ENCODE measurements around the gene SLC52A1.
A peak's percentile ranks its signal among the peaks of the same experiment; 100 is the strongest.

SLC52A1 gene

GRCh38 chr17:4998732-4999429 is 36.3 kb downstream of the SLC52A1 start:
- DNase-seq = no peak
- Histone ChIP-seq H3K9ac (ENCODE audit: low read length) (peak overlapping the region; percentile 91), H3K4me1 (ENCODE audit: control insufficient read depth, insufficient read depth, low read depth, low read length) (peaks cover 28% of the 10 kb centered on the region), H3K9me3 (ENCODE audit: control insufficient read depth, low read length) (no peaks in the 10 kb centered on the region), H3K27me3 (ENCODE audit: control insufficient read depth in 1 of 2, insufficient read depth in 1 of 2, low read length in 2 of 2) (no peaks in the 10 kb centered on the region), H2BK120ac (ENCODE audit: low read depth, low read length) (no peak overlapping the region), H3K14ac (ENCODE audit: low read length in 2 of 2) (peak overlapping the region in 1 of 2 experiments; percentile 91), H2AK5ac (ENCODE audit: low read length, severe bottlenecking) (peak overlapping the region; percentile 70), H4K8ac (ENCODE audit: low read length) (no peak overlapping the region), H3K4me3 (ENCODE audit: insufficient read depth in 1 of 2, low read depth in 1 of 2, low read length in 2 of 2) (peak overlapping the region; percentile 88 to 99), H2BK5ac (ENCODE audit: low read depth, low read length, poor library complexity, severe bottlenecking) (no peak overlapping the region), H3K23ac (ENCODE audit: low read length in 2 of 2) (peak overlapping the region in 1 of 2 experiments; percentile 24), H4K91ac (ENCODE audit: low read length) (peak overlapping the region; percentile 72), H3K18ac (ENCODE audit: low read depth in 1 of 2, low read length in 2 of 2) (peak overlapping the region in 1 of 2 experiments; percentile 86), H3K4me2 (ENCODE audit: low read length, poor library complexity, severe bottlenecking) (peak overlapping the region; percentile 90), H3K4ac (ENCODE audit: low read depth in 1 of 2, low read length in 2 of 2) (peak overlapping the region; percentile 10 to 59), H2AFZ (ENCODE audit: low read depth, low read length) (no peak overlapping the region), H3K27ac (ENCODE audit: low read length, poor library complexity, severe bottlenecking) (no peak overlapping the region), H2BK15ac (ENCODE audit: low read depth, poor library complexity, severe bottlenecking) (peak overlapping the region; percentile 34), H3K36me3 (ENCODE audit: control insufficient read depth in 1 of 2, insufficient read depth in 2 of 2, low read depth in 1 of 2, low read length in 2 of 2) (peaks cover 33 to 42% of the 10 kb centered on the region in 2 experiments), H3K79me1 (replicated peaks; ENCODE audit: low read length, poor library complexity, severe bottlenecking) (peaks cover 31% of the 10 kb centered on the region), H2BK12ac (ENCODE audit: low read length in 2 of 2) (peak overlapping the region; percentile 38 to 60)
- 29% methylated on average over 14 of the region's 14 CpGs for WGBS

- Histone ChIP-seq H3K27ac (ENCODE audit: low read length, poor library complexity, severe bottlenecking) (no peak overlapping the region), H3K4me1 (ENCODE audit: control insufficient read depth, insufficient read depth, low read depth, low read length) (peaks cover 26% of the 10 kb centered on the region), H2AK5ac (ENCODE audit: low read length, severe bottlenecking) (peak overlapping the region; percentile 70), H4K8ac (ENCODE audit: low read length) (peak overlapping the region; percentile 21), H2BK15ac (ENCODE audit: low read depth, poor library complexity, severe bottlenecking) (peak overlapping the region; percentile 56), H3K4me2 (ENCODE audit: low read length, poor library complexity, severe bottlenecking) (peak overlapping the region; percentile 90), H2BK12ac (ENCODE audit: low read length in 2 of 2) (peak overlapping the region; percentile 38 to 60), H3K14ac (ENCODE audit: low read length in 2 of 2) (peak overlapping the region in 1 of 2 experiments; percentile 91), H3K18ac (ENCODE audit: low read depth in 1 of 2, low read length in 2 of 2) (peak overlapping the region; percentile 79 to 86), H2BK5ac (ENCODE audit: low read depth, low read length, poor library complexity, severe bottlenecking) (no peak overlapping the region), H2BK120ac (ENCODE audit: low read depth, low read length) (peak overlapping the region; percentile 88), H2AFZ (ENCODE audit: low read depth, low read length) (no peak overlapping the region), H3K79me1 (replicated peaks; ENCODE audit: low read length, poor library complexity, severe bottlenecking) (peaks cover 24% of the 10 kb centered on the region), H4K91ac (ENCODE audit: low read length) (peak overlapping the region; percentile 72), H3K9ac (ENCODE audit: low read length) (peak overlapping the region; percentile 91), H3K23ac (ENCODE audit: low read length in 2 of 2) (peak overlapping the region in 1 of 2 experiments; percentile 5), H3K4me3 (ENCODE audit: insufficient read depth in 1 of 2, low read depth in 1 of 2, low read length in 2 of 2) (peak overlapping the region; percentile 88 to 99), H3K9me3 (ENCODE audit: control insufficient read depth, low read length) (no peaks in the 10 kb centered on the region), H3K27me3 (ENCODE audit: control insufficient read depth in 1 of 2, insufficient read depth in 1 of 2, low read length in 2 of 2) (no peaks in the 10 kb centered on the region), H3K36me3 (ENCODE audit: control insufficient read depth in 1 of 2, insufficient read depth in 2 of 2, low read depth in 1 of 2, low read length in 2 of 2) (peaks cover 26 to 35% of the 10 kb centered on the region in 2 experiments), H3K4ac (ENCODE audit: low read depth in 1 of 2, low read length in 2 of 2) (peak overlapping the region; percentile 43 to 88)
- DNase-seq = peak; percentile 43
- WGBS = under 1% methylated on average over 37 of the region's 55 CpGs
Observed at GRCh38 chr17:4998027-4998731, 37.0 kb downstream of the SLC52A1 start.

DNA sequence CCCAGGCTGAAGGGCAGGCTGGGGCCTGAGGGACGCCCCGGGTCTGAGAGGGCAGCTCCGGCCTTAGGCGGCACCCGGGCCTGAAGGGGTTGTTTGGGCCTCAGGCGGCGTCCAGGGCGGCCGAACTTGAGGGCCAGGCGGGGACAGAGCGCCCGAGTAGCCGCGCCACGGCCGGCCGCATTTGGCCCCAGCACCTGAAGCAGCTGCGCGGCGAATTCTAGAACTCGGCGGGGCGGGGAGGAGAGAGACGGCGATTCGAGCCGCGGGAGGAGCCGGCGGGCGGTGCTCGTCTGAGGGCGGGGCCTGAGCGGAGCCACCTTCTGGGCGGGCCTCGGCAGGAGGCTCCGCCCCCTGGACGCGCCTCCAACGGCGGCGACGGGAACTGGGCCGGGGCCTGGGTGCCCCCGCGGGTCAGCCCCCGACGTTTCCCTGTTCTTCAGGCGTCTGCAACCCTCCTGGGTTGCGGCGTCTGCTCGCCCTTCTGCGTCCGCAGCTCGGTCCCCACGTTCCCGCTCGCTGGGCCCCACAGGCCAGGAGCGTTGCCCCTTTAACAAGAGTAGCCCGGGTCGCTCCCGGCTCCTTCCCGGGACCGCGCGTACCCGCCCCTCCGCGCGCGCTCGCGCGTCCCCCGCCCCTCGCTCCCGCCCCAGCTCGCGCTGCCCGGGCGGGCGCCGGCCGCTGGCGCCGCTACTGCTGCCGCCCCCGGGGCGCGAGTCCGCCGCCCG is 37.8 kb downstream of the SLC52A1 start, which contains the start of the genes INCA1 and KIF1C:
Gene INCA1, minus strand, starts transcription at position 221 of the 725 bp plus-strand sequence. CDS start 3,085 bp downstream, outside the sequence.
Gene KIF1C, plus strand, starts transcription at position 649 of the 725 bp plus-strand sequence. CDS start 2,297 bp downstream, outside the sequence.
- Histone ChIP-seq H3K9me3 (ENCODE audit: control insufficient read depth, low read length) (no peaks in the 10 kb centered on the region), H3K23ac (ENCODE audit: low read length in 2 of 2) (peak within 1 kb of the TSS in 1 of 2 experiments; percentile 92), H3K18ac (ENCODE audit: low read depth in 1 of 2, low read length in 2 of 2) (peak within 1 kb of the TSS; percentile 79 to 86)

More for the DNA sequence above, 37.8 kb downstream of the SLC52A1 start, which contains the start of the genes INCA1 and KIF1C:
- H3K36me3 ChIP-seq (ENCODE audit: control insufficient read depth in 1 of 2, insufficient read depth in 2 of 2, low read depth in 1 of 2, low read length in 2 of 2) = peaks cover 20 to 28% of the 10 kb centered on the region in 2 experiments
- H2BK5ac ChIP-seq (ENCODE audit: low read depth, low read length, poor library complexity, severe bottlenecking) = peak within 1 kb of the TSS; percentile 92
- peak within 1 kb of the TSS in 1 of 2 experiments; percentile 91 for H3K14ac ChIP-seq (ENCODE audit: low read length in 2 of 2)
- peak; percentile 89 for DNase-seq
- H2BK12ac ChIP-seq (ENCODE audit: low read length in 2 of 2) = peak within 1 kb of the TSS; percentile 38 to 61
- H3K4me2 ChIP-seq (ENCODE audit: low read length, poor library complexity, severe bottlenecking) = peak within 1 kb of the TSS; percentile 90
- peak within 1 kb of the TSS; percentile 72 for H4K91ac ChIP-seq (ENCODE audit: low read length)
- H3K27ac ChIP-seq (ENCODE audit: low read length, poor library complexity, severe bottlenecking) = peak within 1 kb of the TSS; percentile 63
- peaks cover 22% of the 10 kb centered on the region for H3K79me1 ChIP-seq (replicated peaks; ENCODE audit: low read length, poor library complexity, severe bottlenecking)
- peak within 1 kb of the TSS; percentile 80 for H2AFZ ChIP-seq (ENCODE audit: low read depth, low read length)
- under 1% methylated on average over 56 of the region's 93 CpGs for WGBS
- H3K4me3 ChIP-seq (ENCODE audit: insufficient read depth in 1 of 2, low read depth in 1 of 2, low read length in 2 of 2) = peak within 1 kb of the TSS; percentile 88 to 99
- H2BK15ac ChIP-seq (ENCODE audit: low read depth, poor library complexity, severe bottlenecking) = peak within 1 kb of the TSS; percentile 56
- H3K27me3 ChIP-seq (ENCODE audit: control insufficient read depth in 1 of 2, insufficient read depth in 1 of 2, low read length in 2 of 2) = no peaks in the 10 kb centered on the region
- peaks cover 26% of the 10 kb centered on the region for H3K4me1 ChIP-seq (ENCODE audit: control insufficient read depth, insufficient read depth, low read depth, low read length)
- H4K8ac ChIP-seq (ENCODE audit: low read length) = peak within 1 kb of the TSS; percentile 78
- H2AK5ac ChIP-seq (ENCODE audit: low read length, severe bottlenecking) = peak within 1 kb of the TSS; percentile 82
- peak within 1 kb of the TSS; percentile 43 to 88 for H3K4ac ChIP-seq (ENCODE audit: low read depth in 1 of 2, low read length in 2 of 2)
- peak within 1 kb of the TSS; percentile 91 for H3K9ac ChIP-seq (ENCODE audit: low read length)
- peak within 1 kb of the TSS; percentile 88 for H2BK120ac ChIP-seq (ENCODE audit: low read depth, low read length)
